A204.1 (cell line): ENCODE results near the gene NGB.

Experiments
- FAIRE-seq: peaks from 2 replicates; lab custom pipeline; 2012; peaks lifted over from hg19 to GRCh38; lab: Jason Lieb, UNC

Gene NGB

DNA sequence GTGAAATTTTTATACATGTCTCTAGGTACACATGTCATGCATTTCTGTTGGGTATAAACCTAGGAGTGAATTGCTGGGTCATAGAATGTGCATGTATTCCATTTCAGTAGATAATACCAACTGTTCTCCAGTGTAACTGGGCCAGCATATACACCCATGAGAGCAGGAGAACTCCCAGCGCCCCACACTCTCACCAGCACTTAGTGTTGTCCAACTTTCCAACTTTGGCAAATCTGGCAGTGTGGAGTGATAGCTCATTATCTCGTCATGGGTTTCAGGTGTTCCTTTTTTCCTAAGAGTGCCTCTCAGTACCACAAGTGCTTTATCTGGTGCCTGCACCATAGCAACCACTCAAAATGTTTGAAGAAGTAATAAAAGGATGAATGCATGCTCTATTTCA is 40.1 kb downstream of the NGB start:
- FAIRE-seq: no peak

DNA sequence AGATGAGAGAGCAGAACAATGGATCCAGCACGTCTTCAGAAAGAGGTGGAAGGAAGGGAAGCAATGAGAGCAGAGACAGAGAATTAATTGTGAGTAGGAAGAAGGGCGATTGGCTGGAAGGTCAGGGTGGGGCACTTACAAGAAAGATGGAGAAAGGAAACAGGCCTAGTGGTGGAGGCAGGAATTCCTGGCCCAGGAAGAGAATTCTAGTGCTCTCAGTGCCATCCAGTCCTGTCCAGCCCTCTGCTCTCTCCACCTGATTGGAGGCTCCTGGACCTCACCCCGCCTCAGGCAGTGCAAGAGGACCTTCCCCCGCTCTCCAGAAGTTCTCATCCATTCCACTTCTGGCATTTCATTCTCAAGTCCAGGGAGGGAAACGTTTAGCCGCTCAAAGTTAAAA is 43.0 kb downstream of the NGB start:
- no peak for FAIRE-seq

DNA sequence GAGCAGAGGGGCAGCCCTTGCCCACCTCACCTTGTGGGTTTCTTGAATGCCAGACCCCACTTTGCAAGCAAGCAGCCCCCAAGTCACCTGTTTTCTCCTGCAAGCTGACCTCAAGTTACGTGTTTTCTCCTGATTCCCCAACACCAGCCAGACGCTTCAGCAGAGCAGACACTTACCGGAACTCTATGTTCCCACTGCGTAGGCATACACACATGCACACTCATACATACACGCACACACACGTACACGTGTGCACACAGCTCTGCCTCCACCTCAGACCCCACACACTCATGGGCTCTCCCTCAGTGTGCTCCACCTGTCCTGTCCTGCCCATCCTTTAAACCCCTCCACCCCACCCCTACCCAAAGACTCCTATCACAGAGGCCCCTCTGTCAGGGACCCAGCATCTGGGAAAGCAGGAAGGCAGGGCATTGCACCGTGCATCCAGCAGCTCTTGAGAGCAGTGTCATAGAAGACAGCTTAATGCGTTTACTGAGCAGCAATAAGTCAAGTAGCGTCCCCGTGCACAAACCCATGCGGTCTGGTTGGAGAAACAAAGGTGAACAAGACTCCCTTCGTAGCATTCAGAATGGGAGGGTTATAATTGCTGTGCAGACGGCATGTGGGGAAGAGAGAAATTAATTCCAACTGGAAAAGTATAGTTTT is 45.0 kb downstream of the NGB start:
- FAIRE-seq: no peak

- no peak for FAIRE-seq
Measured at GRCh38 chr14:77225254-77225653, 45.8 kb downstream of the NGB start.

GRCh38 chr14:77224212-77224611 is 46.8 kb downstream of the NGB start:
- FAIRE-seq: no peak

DNA sequence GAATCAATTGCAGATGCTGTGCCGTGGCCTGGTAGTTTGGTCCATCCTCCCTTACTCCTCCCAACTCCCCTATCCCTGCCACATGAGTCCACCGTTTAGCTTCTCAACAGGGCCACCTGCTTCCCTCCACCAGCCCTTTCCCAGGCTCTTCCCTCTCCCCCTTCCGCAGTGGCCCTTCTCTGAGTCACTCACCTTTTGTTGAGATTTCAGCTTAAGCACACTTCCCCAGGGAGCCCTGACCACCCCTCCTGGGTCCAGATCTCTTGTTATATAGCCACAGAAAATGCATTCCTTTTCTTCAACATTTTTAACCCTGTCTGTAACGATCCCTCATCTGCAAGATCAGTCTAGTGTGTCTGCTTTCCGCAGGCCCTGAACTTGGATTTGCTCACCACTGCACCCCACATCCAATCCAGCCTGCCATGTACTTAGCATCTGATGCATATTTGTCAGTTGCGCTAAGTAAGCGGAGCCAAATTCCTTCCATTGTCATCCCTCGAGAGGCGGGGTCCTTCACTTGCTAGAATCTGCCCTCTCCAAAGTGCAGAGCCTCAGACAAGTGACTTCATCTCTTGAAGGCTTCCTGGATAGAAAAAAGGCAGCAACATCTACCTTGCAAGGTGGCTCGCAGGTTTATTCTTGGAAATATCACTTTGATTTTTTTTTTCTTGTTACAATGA is 48.3 kb downstream of the NGB start:
- no peak for FAIRE-seq

GRCh38 chr14:77221241-77221871 is 49.6 kb downstream of the NGB start:
- no peak for FAIRE-seq

DNA sequence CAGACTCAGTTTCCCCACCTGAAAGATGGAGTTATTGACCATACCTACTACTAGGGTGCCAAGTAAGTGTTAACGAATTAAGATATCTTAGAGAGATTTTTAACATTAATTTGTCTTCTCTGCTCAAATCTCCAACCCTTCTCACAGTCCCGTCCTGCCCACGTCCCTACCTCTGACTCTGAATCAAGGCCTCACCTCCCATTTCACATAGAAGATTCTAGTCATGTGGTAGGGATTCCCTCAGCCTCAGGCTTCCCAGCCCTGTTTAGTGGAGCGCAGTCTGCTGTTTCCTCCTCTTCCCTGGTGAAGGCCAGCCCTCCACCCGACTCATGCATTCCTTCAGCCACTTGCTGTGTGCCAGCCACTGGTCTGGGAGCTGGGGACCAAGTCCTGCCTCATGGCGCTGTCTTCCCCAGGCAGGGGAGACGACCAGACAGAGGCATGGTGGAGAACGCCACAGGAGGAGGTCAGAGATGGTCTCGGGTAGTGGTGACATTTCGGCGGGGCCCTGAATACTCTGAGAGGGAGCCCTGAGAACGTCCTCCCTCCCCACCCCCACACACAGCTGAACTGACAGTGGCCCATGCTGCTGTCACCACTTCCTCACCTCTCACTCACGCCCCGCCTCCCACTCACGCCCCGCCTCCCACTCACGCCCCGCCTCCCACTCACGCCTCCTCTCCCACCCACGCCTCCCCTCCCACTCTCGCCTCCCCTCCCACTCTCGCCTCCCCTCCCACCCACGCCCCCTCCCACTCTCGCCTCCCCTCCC is 50.6 kb downstream of the NGB start:
- no peak for FAIRE-seq

DNA sequence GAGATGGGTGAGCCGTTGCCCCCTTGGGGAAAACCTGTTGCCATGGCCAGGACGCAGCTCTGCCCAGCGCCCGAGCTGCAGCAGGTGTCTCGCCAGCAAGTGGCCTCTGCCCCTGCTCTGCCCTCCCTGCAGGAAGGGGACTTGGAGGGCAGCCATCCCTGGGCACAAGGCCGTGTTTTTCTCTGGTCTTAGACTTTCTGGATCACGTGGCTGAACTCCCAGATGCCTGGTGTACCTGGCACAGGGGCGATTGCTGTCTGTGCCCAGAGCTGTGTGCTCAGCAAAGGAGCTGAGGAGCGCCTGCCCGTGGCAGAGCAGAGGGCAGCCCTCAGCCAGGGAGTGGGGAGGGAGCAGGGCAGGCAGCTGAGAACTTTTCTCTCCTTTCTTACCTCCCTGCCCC is 51.4 kb downstream of the NGB start:
- FAIRE-seq: no peak

DNA sequence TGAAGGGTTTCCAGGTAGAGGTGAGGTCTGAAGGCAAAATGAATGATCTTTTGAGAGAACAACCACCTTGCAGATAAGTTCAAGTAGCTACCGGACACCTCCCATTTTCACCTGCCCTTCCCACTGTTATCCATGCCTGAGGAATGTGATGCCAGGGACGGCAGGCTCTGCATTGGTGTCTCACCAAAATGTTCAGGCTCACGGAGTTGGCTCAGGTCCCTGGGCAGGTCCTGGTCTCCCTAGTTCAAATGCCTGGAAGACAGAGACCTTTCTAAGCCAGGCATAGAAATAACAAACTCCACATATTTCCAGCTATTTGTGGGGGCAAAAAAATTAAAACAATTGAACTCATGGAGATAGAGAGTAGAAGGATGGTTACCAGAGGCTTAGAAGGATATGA is 53.5 kb downstream of the NGB start:
- no peak for FAIRE-seq
